ENCODE results near the gene SULT1A2. TPM values are rescaled to one million over a fixed set of nuclear protein-coding genes. Genes with fewer than 3 reads are reported as not detected.

Gene SULT1A2
- total and polyA plus RNA-seq, 2 of the 13 experiments (the other 11 are each of a cell fraction or from before 2014, with no cell fraction given) = 33.0 to 34.2 TPM

GRCh38 chr16:28596840-28597691 is at the start of gene SULT1A2 (continued):
- TF ChIP-seq HNF4G (IDR thresholded peaks at IDR 0.05; ENCODE audit: borderline replicate concordance, low read depth, low read length) (0 out of 2 replicates have a peak, but pooled peaks have one; percentile 16), HNF4G (CRISPR knock-in tag; IDR thresholded peaks at IDR 0.05; ENCODE audit: borderline replicate concordance, low read depth) (no peak), CSRNP1 (CRISPR knock-in tag; IDR thresholded peaks at IDR 0.05) (no peak), MBNL3 (CRISPR knock-in tag; conservative IDR thresholded peaks at IDR 0.05) (no peak), ZNF232 (CRISPR knock-in tag; IDR thresholded peaks at IDR 0.05; ENCODE audit: borderline replicate concordance) (peak; percentile 57; the same call in 1 of the 2 replicates), ZNF607 (CRISPR knock-in tag; IDR thresholded peaks at IDR 0.05; ENCODE audit: borderline replicate concordance) (no peak), ATAD3A (CRISPR knock-in tag; IDR thresholded peaks at IDR 0.05) (no peak), SIN3B (IDR thresholded peaks at IDR 0.05; ENCODE audit: low read length) (no peak), DNMT3B (CRISPR knock-in tag; conservative IDR thresholded peaks at IDR 0.05) (no peak), ZFP1 (CRISPR knock-in tag; IDR thresholded peaks at IDR 0.05) (no peak), HOXA3 (CRISPR knock-in tag; IDR thresholded peaks at IDR 0.05) (peak; percentile 8; the same call in 1 of the 2 replicates), ZNF660 (CRISPR knock-in tag; IDR thresholded peaks at IDR 0.05; ENCODE audit: borderline replicate concordance, low read depth) (no peak), DBP (CRISPR knock-in tag; IDR thresholded peaks at IDR 0.05; ENCODE audit: not compliant biosample characterization) (no peak), ZNF776 (CRISPR knock-in tag; IDR thresholded peaks at IDR 0.05) (no peak), HDAC1 (CRISPR knock-in tag; IDR thresholded peaks at IDR 0.05) (peak; percentile 33), ZNF616 (CRISPR knock-in tag; IDR thresholded peaks at IDR 0.05; ENCODE audit: low read depth) (no peak), ZNF557 (CRISPR knock-in tag; IDR thresholded peaks at IDR 0.05) (0 out of 2 replicates have a peak, but pooled peaks have one; percentile 41), ZXDC (CRISPR knock-in tag; IDR thresholded peaks at IDR 0.05) (peak; percentile 22; the same call in 1 of the 2 replicates), SAP130 (CRISPR knock-in tag; IDR thresholded peaks at IDR 0.05; ENCODE audit: low read depth) (peak; percentile 49; the same call in 1 of the 2 replicates), GRHL1 (CRISPR knock-in tag; conservative IDR thresholded peaks at IDR 0.05) (no peak)
- TF ChIP-seq, protein P1, sequence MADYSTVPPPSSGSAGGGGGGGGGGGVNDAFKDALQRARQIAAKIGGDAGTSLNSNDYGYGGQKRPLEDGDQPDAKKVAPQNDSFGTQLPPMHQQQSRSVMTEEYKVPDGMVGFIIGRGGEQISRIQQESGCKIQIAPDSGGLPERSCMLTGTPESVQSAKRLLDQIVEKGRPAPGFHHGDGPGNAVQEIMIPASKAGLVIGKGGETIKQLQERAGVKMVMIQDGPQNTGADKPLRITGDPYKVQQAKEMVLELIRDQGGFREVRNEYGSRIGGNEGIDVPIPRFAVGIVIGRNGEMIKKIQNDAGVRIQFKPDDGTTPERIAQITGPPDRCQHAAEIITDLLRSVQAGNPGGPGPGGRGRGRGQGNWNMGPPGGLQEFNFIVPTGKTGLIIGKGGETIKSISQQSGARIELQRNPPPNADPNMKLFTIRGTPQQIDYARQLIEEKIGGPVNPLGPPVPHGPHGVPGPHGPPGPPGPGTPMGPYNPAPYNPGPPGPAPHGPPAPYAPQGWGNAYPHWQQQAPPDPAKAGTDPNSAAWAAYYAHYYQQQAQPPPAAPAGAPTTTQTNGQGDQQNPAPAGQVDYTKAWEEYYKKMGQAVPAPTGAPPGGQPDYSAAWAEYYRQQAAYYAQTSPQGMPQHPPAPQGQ (CRISPR knock-in tag; IDR thresholded peaks at IDR 0.05; ENCODE audit: borderline replicate concordance) = no peak
